Lower leg skin (tissue), 4 donors: ENCODE data around the gene PLCB1. TPM values are rescaled to one million over a fixed set of nuclear protein-coding genes. Genes with fewer than 3 reads are reported as not detected.
"Not testable (repeated sequence)": the region's sequence is repeated elsewhere in the genome, so short reads cannot be mapped to it uniquely, and the experiment has no call there.

Source experiments
- DNase-seq, 2 donors: peaks; one replicate each; pipeline ENCODE4 v3.0.0-alpha.2; 2019; ENCODE audit warnings: low spot score in 2 of 2
- H3K4me3 ChIP-seq: fragments of 200-600 bp; sonication (generic); 2 replicates; pipeline ENCODE4 v1.5.1; 2017; ENCODE audit warnings: mild to moderate bottlenecking, low read depth; ENCODE audit not compliant: poor library complexity, severe bottlenecking
- CTCF ChIP-seq, 3 donors: fragments of 450-650 bp; IDR thresholded peaks; one replicate each; pipeline ENCODE4 v1.5.1; 2016; ENCODE audit warnings: antibody characterized with exemption in 3 of 3, mild to moderate bottlenecking in 3 of 3, moderate library complexity in 2 of 3
- POLR2A ChIP-seq, 2 donors: fragments of 450-650 bp; IDR thresholded peaks; one replicate each; pipeline ENCODE4 v1.6.1; 2016 to 2017; ENCODE audit warnings: antibody characterized with exemption in 2 of 2, mild to moderate bottlenecking in 1 of 2, moderate library complexity in 1 of 2
- WGBS, 2 donors: methylation state at CpG; one replicate each; pipeline ENCODE4 v1.1.5; 2018; 5-methylcytosine and 5-hydroxymethylcytosine counted together
- intact Hi-C: fragments of 100-400 bp; cut with DNase I; formaldehyde crosslinking; loops from one replicate; pipeline ENCODE4 v1.15.0; 2023; ENCODE audit warnings: low total_unique reads
- total RNA-seq, 4 donors: library from RNA; depleted of rRNA; stranded (reverse); fragments of >200 nt; gene quantifications; one replicate each; pipeline ENCODE4 v1.1.0, GENCODE V29; 2016

PLCB1 gene
- total RNA-seq, 4 donors from 2014 or later: 4.1 to 16.2 (median 9.1) TPM

- intact Hi-C loops: no loop called here
- no peak overlapping the region for H3K4me3 ChIP-seq
- TF ChIP-seq CTCF (IDR thresholded peaks at IDR 0.05) (no peak), POLR2A (IDR thresholded peaks at IDR 0.05) (no peak)
- no peak for DNase-seq
- WGBS, 2 donors: 44 to 47% methylated on average over 2 of the region's 2 CpGs
Observed at GRCh38 chr20:8155812-8156211, 23.7 kb downstream of the PLCB1 start.

- H3K4me3 ChIP-seq: no peak overlapping the region
- TF ChIP-seq CTCF (IDR thresholded peaks at IDR 0.05) (no peak), POLR2A (IDR thresholded peaks at IDR 0.05) (no peak)
- DNase-seq: no peak
- intact Hi-C loops: no loop called here
Observed at GRCh38 chr20:8156235-8157079, 24.4 kb downstream of the PLCB1 start.

- 92% methylated on average over 1 of the region's 1 CpG for WGBS, 2 donors
- DNase-seq, intact Hi-C loops, H3K4me3 ChIP-seq: not testable (repeated sequence)
Observed at GRCh38 chr20:8159217-8159616, 27.2 kb downstream of the PLCB1 start.

GRCh38 chr20:8161264-8162071 lies 29.4 kb downstream of the PLCB1 start:
- TF ChIP-seq POLR2A (IDR thresholded peaks at IDR 0.05) (no peak), CTCF (IDR thresholded peaks at IDR 0.05) (no peak)
- intact Hi-C loops: no loop called here
- no peak overlapping the region for H3K4me3 ChIP-seq
- no peak for DNase-seq
- WGBS, 2 donors: 69 to 72% methylated on average over 4 of the region's 4 CpGs

GRCh38 chr20:8162610-8163009 lies 30.5 kb downstream of the PLCB1 start:
- WGBS, 2 donors: 88 to 90% methylated on average over 2 of the region's 2 CpGs
- intact Hi-C loops: no loop called here
- TF ChIP-seq POLR2A (IDR thresholded peaks at IDR 0.05): no peak
- TF ChIP-seq CTCF (IDR thresholded peaks at IDR 0.05): no peak
- H3K4me3 ChIP-seq: no peak overlapping the region
- no peak for DNase-seq

GRCh38 chr20:8163543-8163942 lies 31.5 kb downstream of the PLCB1 start:
- intact Hi-C loops: no loop called here
- WGBS, 2 donors: 93 to 99% methylated on average over 4 of the region's 4 CpGs
- DNase-seq: no peak
- H3K4me3 ChIP-seq: no peak overlapping the region
- TF ChIP-seq CTCF (IDR thresholded peaks at IDR 0.05): no peak
